GM12878 (cell line): Measurements from ENCODE around the gene CDYL. TPM values are rescaled to one million over a fixed set of nuclear protein-coding genes. Genes with fewer than 3 reads are reported as not detected.

Source experiments
- ATAC-seq: fragments of 200-7000 bp; cut with Tn5 transposase; 3 replicates; pipeline ENCODE4 v1.9.1; 2020; ENCODE audit warnings: mild to moderate bottlenecking, moderate library complexity
- BruUV-seq: library from RNA; stranded (reverse); fragments of 400-500 nt; replicated peaks from 2 replicates; lab custom pipeline; 2021; lab: Mats Ljungman, UMichigan
- CTCF ChIA-PET: fragments of 300-600 bp; sonication (Branson Sonifier 250); formaldehyde crosslinking; extraction: SDS; loops from one replicate; lab custom pipeline; 2021; ENCODE audit warnings: inconsistent platforms; lab: Yijun Ruan, JAX
- POLR2A ChIA-PET: fragments of 350-600 bp; formaldehyde crosslinking; extraction: SDS; loops from one replicate; lab custom pipeline; 2021; ENCODE audit warnings: inconsistent platforms; lab: Charles Lee
- RAD21 ChIA-PET: fragments of 300-600 bp; sonication (Branson Sonifier 250); formaldehyde crosslinking; loops from one replicate; lab custom pipeline; 2023; ENCODE audit warnings: antibody characterized with exemption; ENCODE audit not compliant: unreplicated experiment; lab: Charles Lee
- SMC1A ChIA-PET: fragments of 300-600 bp; sonication (Branson Sonifier 250); formaldehyde crosslinking; loops from one replicate; lab custom pipeline; 2023; ENCODE audit not compliant: unreplicated experiment, uncharacterized antibody; lab: Charles Lee
- DNase-seq: peaks from one replicate; pipeline ENCODE4 v3.0.0-alpha.2; 2011; ENCODE audit warnings: low read depth, low spot score
- FAIRE-seq: peaks from 3 replicates; lab custom pipeline; 2011; peaks lifted over from hg19 to GRCh38; lab: Jason Lieb, UNC
- H2AFZ ChIP-seq: 2 replicates; pipeline ENCODE4 v1.6.0; 2011; ENCODE audit warnings: low read depth, low read length, control low read depth; ENCODE audit not compliant: control insufficient read depth
- H3K27ac ChIP-seq: 2 replicates; pipeline ENCODE4 v1.5.1; 2011; ENCODE audit warnings: control low read depth; ENCODE audit not compliant: control insufficient read depth, insufficient read depth
- H3K27me3 ChIP-seq, 2 experiments: replicated peaks in 1 of 2; 2 replicates each; pipeline versions ENCODE4 v1.6.0 to v1.6.1; 2011; ENCODE audit warnings: low read length in 1 of 2; ENCODE audit not compliant: control insufficient read depth in 2 of 2, insufficient read depth in 2 of 2
- H3K36me3 ChIP-seq, 2 experiments: 2 replicates each; pipeline ENCODE4 v1.5.1; 2011; ENCODE audit warnings: low read length in 1 of 2; ENCODE audit not compliant: control insufficient read depth in 2 of 2, insufficient read depth in 2 of 2
- H3K4me1 ChIP-seq: 2 replicates; pipeline ENCODE4 v1.6.1; 2011; ENCODE audit warnings: mild to moderate bottlenecking, low read length, moderate library complexity, mixed read lengths; ENCODE audit not compliant: control insufficient read depth, insufficient read depth
- H3K4me2 ChIP-seq: 2 replicates; pipeline ENCODE4 v1.6.0; 2011; ENCODE audit warnings: control low read depth; ENCODE audit not compliant: control insufficient read depth, insufficient read depth
- H3K4me3 ChIP-seq: fragments of 200-600 bp; sonication (generic); 2 replicates; pipeline ENCODE4 v1.5.1; 2016
- H3K79me2 ChIP-seq: 2 replicates; pipeline ENCODE4 v1.6.0; 2011; ENCODE audit warnings: low read length; ENCODE audit not compliant: control insufficient read depth, insufficient read depth
- H3K9ac ChIP-seq: 2 replicates; pipeline ENCODE4 v1.8.0; 2011; ENCODE audit warnings: low read length, control low read depth, mixed read lengths; ENCODE audit not compliant: control insufficient read depth, insufficient read depth
- H3K9me3 ChIP-seq: replicated peaks from 3 replicates; pipeline ENCODE4 v1.5.1; 2011; ENCODE audit warnings: mild to moderate bottlenecking, low read length; ENCODE audit not compliant: control insufficient read depth, insufficient read depth
- H4K20me1 ChIP-seq: 2 replicates; pipeline ENCODE4 v1.6.0; 2011; ENCODE audit not compliant: control insufficient read depth, insufficient read depth
- ATF2 ChIP-seq: IDR thresholded peaks from 2 replicates; pipeline ENCODE4 v1.6.1; 2012; ENCODE audit warnings: low read length, inconsistent platforms
- ATF3 ChIP-seq: IDR thresholded peaks from 2 replicates; pipeline ENCODE4 v1.6.1; 2011; ENCODE audit warnings: low read depth, mild to moderate bottlenecking, low read length, moderate library complexity, borderline replicate concordance; ENCODE audit errors: extremely low read depth
- BHLHE40 ChIP-seq, 2 experiments: fragments of 450-650 bp in 1 of 2; IDR thresholded peaks; 2 replicates each; pipeline ENCODE4 v1.6.1; 2011 to 2017; ENCODE audit warnings: low read depth in 2 of 2, borderline replicate concordance in 1 of 2, improper control_type of control experiment in 1 of 2, low read length in 1 of 2, mild to moderate bottlenecking in 1 of 2
- CHD2 ChIP-seq: IDR thresholded peaks from 2 replicates; pipeline ENCODE4 v1.6.1; 2011; ENCODE audit warnings: low read depth, low read length, improper control_type of control experiment, borderline replicate concordance
- EP300 ChIP-seq, 2 experiments: fragments of 150-350 bp in 1 of 2; IDR thresholded peaks; 2 replicates each; pipeline ENCODE4 v1.6.1; 2011 to 2012; ENCODE audit warnings: low read depth in 2 of 2, low read length in 2 of 2, borderline replicate concordance in 1 of 2, improper control_type of control experiment in 1 of 2, inconsistent platforms in 1 of 2; ENCODE audit not compliant: control insufficient read depth in 1 of 2
- IRF3 ChIP-seq: fragments of 450-650 bp; IDR thresholded peaks from 2 replicates; pipeline ENCODE4 v1.6.1; 2014; ENCODE audit warnings: mild to moderate bottlenecking
- MLLT1 ChIP-seq: fragments of 450-650 bp; IDR thresholded peaks from 2 replicates; pipeline ENCODE4 v1.6.1; 2016; ENCODE audit warnings: mild to moderate bottlenecking
- RB1 ChIP-seq: fragments of 450-650 bp; formaldehyde crosslinking; IDR thresholded peaks from 2 replicates; pipeline ENCODE4 v1.6.1; 2017; ENCODE audit warnings: mild to moderate bottlenecking, borderline replicate concordance
- RUNX3 ChIP-seq: IDR thresholded peaks from 2 replicates; pipeline ENCODE4 v1.6.1; 2012; ENCODE audit warnings: low read length, inconsistent platforms
- SREBF2 ChIP-seq: IDR thresholded peaks from 2 replicates; pipeline ENCODE4 v1.6.1; 2012; ENCODE audit warnings: mild to moderate bottlenecking, low read length
- SRF ChIP-seq, 2 experiments: IDR thresholded peaks; 2 replicates each; pipeline ENCODE4 v1.6.1; 2011; ENCODE audit warnings: low read depth in 2 of 2, low read length in 2 of 2, mild to moderate bottlenecking in 1 of 2, moderate library complexity in 1 of 2
- SUPT20H ChIP-seq: IDR thresholded peaks from 2 replicates; pipeline ENCODE4 v1.6.1; 2011; ENCODE audit warnings: low read depth, mild to moderate bottlenecking, low read length, moderate library complexity, borderline replicate concordance; ENCODE audit not compliant: control insufficient read depth
- WGBS: methylation state at CpG from one replicate; pipeline ENCODE4 v1.1.6; 2016; ENCODE audit warnings: low lambda C conversion rate; ENCODE audit not compliant: insufficient replicate concordance, insufficient coverage; ENCODE audit errors: missing lambda C conversion rate; 5-methylcytosine and 5-hydroxymethylcytosine counted together
- in situ Hi-C: fragments of 300-500 bp; cut with MboI; formaldehyde crosslinking; loops from 9 replicates; pipeline ENCODE4 v1.14.3; 2018; ENCODE audit warnings: mixed read lengths
- intact Hi-C: fragments of 100-400 bp; cut with micrococcal nuclease; formaldehyde crosslinking; loops from one replicate; pipeline ENCODE4 v1.14.2; 2022; ENCODE audit not compliant: unreplicated experiment
- polyA plus RNA-seq, 11 experiments: library from polyadenylated mRNA; depleted of rRNA in 4 of 11; unstranded in 6 of 11; stranded (reverse) in 5 of 11; fragments of >200 nt; fragmentation: Nextera tagmentation in 4 of 11; fragmentation: Illumina TruSeq in 1 of 11; extraction: Ambion mirVana in 4 of 11; extraction: Trizol in 1 of 11; gene quantifications; 1 replicate in 1 of 11; 2 replicates in 10 of 11; pipeline versions ENCODE4 v1.2.1 to v1.2.3, GENCODE V29; 2011 to 2016; ENCODE audit warnings: inconsistent platforms in 2 of 11, missing spikeins in 2 of 11, low read depth in 1 of 11
- total RNA-seq, 4 experiments: library from RNA; depleted of rRNA in 3 of 4; stranded (reverse); fragments of >200 nt in 3 of 4; fragmentation: Illumina TruSeq in 1 of 4; extraction: Trizol in 1 of 4; gene quantifications; 2 replicates each; pipeline versions ENCODE4 v1.2.1 to v1.2.3, GENCODE V29; 2013 to 2021

The CDYL gene
- total and polyA plus RNA-seq, 10 of the 15 experiments (the other 5 are each of a cell fraction or from before 2014, with no cell fraction given): 9.3 to 61.2 (median 28.5) TPM

GRCh38 chr6:4806337-4806725 lies 30.1 kb downstream of the CDYL start:
- ChIA-PET SMC1A (interaction anchor here (0.6 to 12.1 kb wide), 3 partner anchors 18 to 121 kb away, joined by 3 to 237 read pairs (median 3); partner anchors contain the start of gene CDYL), CTCF (interaction anchor here (0.9 to 4.8 kb wide), 2 partner anchors 24 to 42 kb away, joined by 3 to 26 read pairs; no protein-coding TSS in a partner anchor), POLR2A (no interaction called here), RAD21 (no interaction called here)
- FAIRE-seq (no peak), DNase-seq (no peak), ATAC-seq (no peak)
- Histone ChIP-seq H3K4me1 (peaks cover 40% of the 10 kb centered on the region), H3K9ac (no peak overlapping the region), H3K4me2 (no peak overlapping the region), H3K4me3 (no peak overlapping the region), H4K20me1 (peaks cover 10% of the 10 kb centered on the region), H3K9me3 (peaks cover 2% of the 10 kb centered on the region; the same call in 1 of the 3 replicates), H3K79me2 (peaks cover 89% of the 10 kb centered on the region), H3K36me3 (peaks cover 1 to 12% of the 10 kb centered on the region in 2 experiments; a peak in 1 of 4 replicates), H3K27ac (no peak overlapping the region), H3K27me3 (no peaks in the 10 kb centered on the region), H2AFZ (no peak overlapping the region)
- no TSS peak for BruUV-seq
- in situ Hi-C loops (no loop called here), intact Hi-C loops (no loop called here)
- WGBS: 64% methylated on average over 7 of the region's 7 CpGs
- TF ChIP-seq RB1 (no peak), ATF3 (no peak), EP300 (IDR thresholded peaks at IDR 0.05; ENCODE audit: borderline replicate concordance in 1 of 2, control insufficient read depth in 1 of 2, low read depth in 2 of 2, low read length in 2 of 2) (no peak), RUNX3 (no peak), CHD2 (no peak), BHLHE40 (IDR thresholded peaks at IDR 0.05; ENCODE audit: borderline replicate concordance in 1 of 2, low read depth in 2 of 2, low read length in 1 of 2) (no peak), ATF2 (no peak), SRF (IDR thresholded peaks at IDR 0.05; ENCODE audit: low read depth in 2 of 2, low read length in 2 of 2) (no peak), MLLT1 (no peak), SREBF2 (no peak), IRF3 (no peak), SUPT20H (no peak)
